ENCODE measurements around the gene MYOM1. TPM values are rescaled to one million over a fixed set of nuclear protein-coding genes. Genes with fewer than 3 reads are reported as not detected.

MYOM1 gene
- total RNA-seq, 2 experiments from 2014 or later, result 2.4 to 3.8 TPM

- no peaks in the 10 kb centered on the region for H3K9me3 ChIP-seq (ENCODE audit: low read length)
These were observed 14.7 kb upstream of the MYOM1 start for GRCh38 chr18:3234457-3234856.

GRCh38 chr18:3233433-3234168, 13.8 kb upstream of the MYOM1 start:
- Histone ChIP-seq H3K79me2 (ENCODE audit: insufficient read depth, low read depth, low read length) (no peaks in the 10 kb centered on the region), H3K36me3 (ENCODE audit: insufficient read depth, low read length) (no peaks in the 10 kb centered on the region), H4K20me1 (ENCODE audit: insufficient read depth, low read length) (no peaks in the 10 kb centered on the region), H3K9me2 (ENCODE audit: insufficient read depth, low read length) (no peaks in the 10 kb centered on the region), H3K27ac (ENCODE audit: low read depth, low read length, poor library complexity, severe bottlenecking) (no peak overlapping the region), H3K9me3 (ENCODE audit: low read length) (no peaks in the 10 kb centered on the region), H3K4me3 (ENCODE audit: low read depth, low read length, poor library complexity, severe bottlenecking) (no peak overlapping the region), H3K4me2 (ENCODE audit: low read length) (no peak overlapping the region), H2AFZ (ENCODE audit: low read length) (no peak overlapping the region), H3K4me1 (ENCODE audit: insufficient read depth, low read length, poor library complexity, severe bottlenecking) (no peaks in the 10 kb centered on the region)
- BruUV-seq (replicated peaks), result no TSS peak
- DNase-seq (ENCODE audit: low spot score), result no peak
- intact Hi-C loops (cut with micrococcal nuclease; ENCODE audit: unreplicated experiment), result no loop called here
- CTCF ChIA-PET (ENCODE audit: unreplicated experiment), result no interaction called here
- TF ChIP-seq CTCF (conservative IDR thresholded peaks at IDR 0.05; ENCODE audit: low read length), result no peak
- POLR2A ChIA-PET, result interaction anchor here (0.9 to 1.2 kb wide), 2 partner anchors 13 to 23 kb away, joined by 3 to 4 read pairs; no protein-coding TSS in a partner anchor

More at GRCh38 chr18:3234457-3234856, 14.7 kb upstream of the MYOM1 start:
- no peaks in the 10 kb centered on the region for H4K20me1 ChIP-seq (ENCODE audit: insufficient read depth, low read length)
- H3K27ac ChIP-seq (ENCODE audit: low read depth, low read length, poor library complexity, severe bottlenecking), result no peak overlapping the region
- POLR2A ChIA-PET, result interaction anchor here (0.7 to 1.2 kb wide), 4 partner anchors 14 to 319 kb away, joined by 3 to 8 read pairs (median 4); no protein-coding TSS in a partner anchor
- BruUV-seq (replicated peaks), result no TSS peak
- no peaks in the 10 kb centered on the region for H3K79me2 ChIP-seq (ENCODE audit: insufficient read depth, low read depth, low read length)
- H3K4me3 ChIP-seq (ENCODE audit: low read depth, low read length, poor library complexity, severe bottlenecking), result no peak overlapping the region
- no peak overlapping the region for H2AFZ ChIP-seq (ENCODE audit: low read length)
- H3K9me2 ChIP-seq (ENCODE audit: insufficient read depth, low read length), result no peaks in the 10 kb centered on the region
- intact Hi-C loops (cut with micrococcal nuclease; ENCODE audit: unreplicated experiment), result no loop called here
- no peaks in the 10 kb centered on the region for H3K4me1 ChIP-seq (ENCODE audit: insufficient read depth, low read length, poor library complexity, severe bottlenecking)
- H3K4me2 ChIP-seq (ENCODE audit: low read length), result no peak overlapping the region
- no peak for DNase-seq (ENCODE audit: low spot score)
- no peaks in the 10 kb centered on the region; the same call in 1 of the 2 replicates for H3K36me3 ChIP-seq (ENCODE audit: insufficient read depth, low read length)
- CTCF ChIA-PET (ENCODE audit: unreplicated experiment), result no interaction called here
- TF ChIP-seq CTCF (conservative IDR thresholded peaks at IDR 0.05; ENCODE audit: low read length) (no peak), EZH2phosphoT487 (IDR thresholded peaks at IDR 0.05; ENCODE audit: borderline replicate concordance, low read depth, low read length) (no peak)

GRCh38 chr18:3233004-3233403, 13.2 kb upstream of the MYOM1 start:
- H3K4me2 ChIP-seq (ENCODE audit: low read length), result no peak overlapping the region
- H3K79me2 ChIP-seq (ENCODE audit: insufficient read depth, low read depth, low read length), result no peaks in the 10 kb centered on the region
- H3K36me3 ChIP-seq (ENCODE audit: insufficient read depth, low read length), result no peaks in the 10 kb centered on the region
- H2AFZ ChIP-seq (ENCODE audit: low read length), result no peak overlapping the region
- no peak overlapping the region for H3K4me3 ChIP-seq (ENCODE audit: low read depth, low read length, poor library complexity, severe bottlenecking)
- no peak for TF ChIP-seq CTCF (conservative IDR thresholded peaks at IDR 0.05; ENCODE audit: low read length)
- no peak for TF ChIP-seq EZH2phosphoT487 (IDR thresholded peaks at IDR 0.05; ENCODE audit: borderline replicate concordance, low read depth, low read length)
- H4K20me1 ChIP-seq (ENCODE audit: insufficient read depth, low read length), result no peaks in the 10 kb centered on the region
- no peaks in the 10 kb centered on the region for H3K9me2 ChIP-seq (ENCODE audit: insufficient read depth, low read length)
- H3K4me1 ChIP-seq (ENCODE audit: insufficient read depth, low read length, poor library complexity, severe bottlenecking), result no peaks in the 10 kb centered on the region
- no peaks in the 10 kb centered on the region for H3K9me3 ChIP-seq (ENCODE audit: low read length)
- CTCF ChIA-PET (ENCODE audit: unreplicated experiment), result no interaction called here
- intact Hi-C loops (cut with micrococcal nuclease; ENCODE audit: unreplicated experiment), result no loop called here
- BruUV-seq (replicated peaks), result no TSS peak
- no peak overlapping the region for H3K27ac ChIP-seq (ENCODE audit: low read depth, low read length, poor library complexity, severe bottlenecking)
- POLR2A ChIA-PET, result no interaction called here
- no peak for DNase-seq (ENCODE audit: low spot score)
